A549 (cell line): ENCODE results near the gene ITPKB. TPM values are rescaled to one million over a fixed set of nuclear protein-coding genes. Genes with fewer than 3 reads are reported as not detected.

ENCODE experiments used
- ATAC-seq, 2 experiments: fragments of 200-7000 bp in 1 of 2; fragments of >200 bp in 1 of 2; cut with Nextera tagmentation in 1 of 2; cut with Tn5 transposase in 1 of 2; 3 replicates each; pipeline versions ENCODE4 v1.8.0 to v1.9.1; 2018 to 2020; ENCODE audit warnings: mild to moderate bottlenecking in 1 of 2, moderate library complexity in 1 of 2
- CTCF ChIA-PET: fragments of 300-600 bp; sonication (Branson Sonifier 250); formaldehyde crosslinking; extraction: SDS; loops from one replicate; lab custom pipeline; 2021; ENCODE audit warnings: antibody characterized with exemption, inconsistent platforms; lab: Yijun Ruan, JAX
- POLR2A ChIA-PET: fragments of 350-600 bp; formaldehyde crosslinking; extraction: SDS; loops from one replicate; lab custom pipeline; 2021; ENCODE audit warnings: antibody characterized with exemption, inconsistent platforms; lab: Yijun Ruan, JAX
- DNase-seq, 2 experiments: peaks; one replicate each; pipeline versions ENCODE4 v3.0.0 to v3.0.0-alpha.2; 2011 to 2016; ENCODE audit warnings: low read depth in 1 of 2, low spot score in 1 of 2
- FAIRE-seq: peaks from 2 replicates; lab custom pipeline; 2011; peaks lifted over from hg19 to GRCh38; lab: Jason Lieb, UNC
- H3K27ac ChIP-seq, 2 experiments: fragments of >200 bp; sonication (Bioruptor Twin); formaldehyde crosslinking; 3 replicates each; pipeline ENCODE4 v1.5.1; 2016 to 2017
- H3K4me1 ChIP-seq: fragments of >200 bp; sonication (Bioruptor Twin); formaldehyde crosslinking; 3 replicates; pipeline ENCODE4 v1.6.1; 2016
- H3K4me2 ChIP-seq: fragments of >200 bp; sonication (Bioruptor Twin); formaldehyde crosslinking; 3 replicates; pipeline ENCODE4 v1.6.1; 2016
- H3K4me3 ChIP-seq: fragments of >200 bp; sonication (Bioruptor Twin); formaldehyde crosslinking; 3 replicates; pipeline ENCODE4 v1.5.1; 2016
- H3K9me3 ChIP-seq: fragments of >200 bp; sonication (Bioruptor Twin); formaldehyde crosslinking; 3 replicates; pipeline ENCODE4 v1.6.1; 2016
- CBX2 ChIP-seq: fragments of 200-600 bp; sonication (generic); IDR thresholded peaks from 2 replicates; pipeline ENCODE4 v1.6.1; 2016; ENCODE audit warnings: low read depth, mild to moderate bottlenecking, borderline replicate concordance
- CBX8 ChIP-seq: fragments of 200-600 bp; sonication (generic); IDR thresholded peaks from 2 replicates; pipeline ENCODE4 v1.6.1; 2016
- CHD4 ChIP-seq: fragments of 200-600 bp; sonication (generic); IDR thresholded peaks from 2 replicates; pipeline ENCODE4 v1.6.1; 2016; ENCODE audit warnings: antibody characterized with exemption, mild to moderate bottlenecking, borderline replicate concordance
- CTCF ChIP-seq: fragments of >200 bp; sonication (Bioruptor Twin); formaldehyde crosslinking; IDR thresholded peaks from 3 replicates; pipeline ENCODE4 v1.5.1; 2016
- EHF ChIP-seq: fragments of 250-450 bp; sonication (Bioruptor Pico); IDR thresholded peaks from 2 replicates; pipeline ENCODE4 v1.5.0; 2020; ENCODE audit warnings: mild to moderate bottlenecking
- GATA3 ChIP-seq: IDR thresholded peaks from 2 replicates; pipeline ENCODE4 v1.6.1; 2012; ENCODE audit warnings: borderline replicate concordance
- HDAC2 ChIP-seq: fragments of 200-600 bp; sonication (generic); IDR thresholded peaks from 2 replicates; pipeline ENCODE4 v1.6.1; 2016
- HMGXB4 ChIP-seq: fragments of 250-450 bp; sonication (Bioruptor Pico); IDR thresholded peaks from 2 replicates; pipeline ENCODE4 v1.5.0; 2021; ENCODE audit warnings: mild to moderate bottlenecking, moderate library complexity, borderline replicate concordance
- HOXB5 ChIP-seq: fragments of 250-450 bp; sonication (Bioruptor Pico); IDR thresholded peaks from 2 replicates; pipeline ENCODE4 v1.5.0; 2020; ENCODE audit warnings: mild to moderate bottlenecking, moderate library complexity
- KDM5A ChIP-seq: fragments of 200-600 bp; sonication (generic); IDR thresholded peaks from 2 replicates; pipeline ENCODE4 v1.6.1; 2016; ENCODE audit warnings: antibody characterized with exemption, mild to moderate bottlenecking
- MAZ ChIP-seq: fragments of 150-350 bp; IDR thresholded peaks from 2 replicates; pipeline ENCODE4 v1.6.1; 2014; ENCODE audit warnings: antibody characterized with exemption, low read depth, low read length, borderline replicate concordance
- MYC ChIP-seq: IDR thresholded peaks from 2 replicates; pipeline ENCODE4 v1.6.1; 2012; ENCODE audit warnings: mild to moderate bottlenecking, inconsistent platforms, low read length, improper control_type of control experiment, borderline replicate concordance
- NFE2L2 ChIP-seq: fragments of 150-350 bp; conservative IDR thresholded peaks from 2 replicates; pipeline ENCODE4 v1.6.1; 2014; ENCODE audit warnings: low read length
- NR3C1 ChIP-seq: fragments of >200 bp; sonication (Bioruptor Twin); formaldehyde crosslinking; IDR thresholded peaks from 3 replicates; pipeline ENCODE4 v1.6.1; 2017
- PHF8 ChIP-seq: fragments of 200-600 bp; sonication (generic); IDR thresholded peaks from 2 replicates; pipeline ENCODE4 v1.6.1; 2016; ENCODE audit warnings: low read depth, mild to moderate bottlenecking, antibody characterized with exemption, moderate library complexity, borderline replicate concordance
- POLR2A ChIP-seq: IDR thresholded peaks from 2 replicates; pipeline ENCODE4 v1.6.1; 2012; ENCODE audit warnings: mild to moderate bottlenecking, low read length
- POLR2AphosphoS2 ChIP-seq: conservative IDR thresholded peaks from 2 replicates; pipeline ENCODE4 v1.6.1; 2012; ENCODE audit warnings: low read length, improper control_type of control experiment, inconsistent platforms
- RARB ChIP-seq: fragments of 250-450 bp; sonication (Bioruptor Pico); IDR thresholded peaks from 2 replicates; pipeline ENCODE4 v1.8.0; 2021; ENCODE audit warnings: mild to moderate bottlenecking, moderate library complexity
- SREBF2 ChIP-seq: fragments of 450-650 bp; IDR thresholded peaks from 2 replicates; pipeline ENCODE4 v1.6.1; 2014; ENCODE audit warnings: mild to moderate bottlenecking, moderate library complexity
- TP53 ChIP-seq: fragments of 250-450 bp; sonication (Bioruptor Pico); IDR thresholded peaks from 2 replicates; pipeline ENCODE4 v1.5.0; 2021; ENCODE audit warnings: mild to moderate bottlenecking, moderate library complexity
- ZFP36 ChIP-seq: fragments of 450-650 bp; IDR thresholded peaks from 2 replicates; pipeline ENCODE4 v1.6.1; 2014; ENCODE audit warnings: borderline replicate concordance; ENCODE audit not compliant: partially characterized antibody
- WGBS: methylation state at CpG from one replicate; pipeline ENCODE4 v1.1.6; 2017; ENCODE audit errors: missing lambda C conversion rate; 5-methylcytosine and 5-hydroxymethylcytosine counted together
- polyA plus RNA-seq, 4 experiments: library from polyadenylated mRNA; depleted of rRNA in 3 of 4; stranded (reverse); fragments of >200 nt; fragmentation: RNase III in 1 of 4; extraction: RNeasy Plus Mini Kit Qiagen cat#74134 plus additional on column Dnase treatment in 1 of 4; gene quantifications; 2 replicates in 3 of 4; 3 replicates in 1 of 4; pipeline ENCODE4 v1.2.3, GENCODE V29; 2011 to 2017
- TF ChIP-seq, protein P1 (sequence below): fragments of >200 bp; sonication (Bioruptor Twin); formaldehyde crosslinking; IDR thresholded peaks from 2 replicates; pipeline ENCODE4 v1.6.1; 2016
- TF ChIP-seq, protein P2 (sequence below): fragments of 200-600 bp; sonication (generic); IDR thresholded peaks from 2 replicates; pipeline ENCODE4 v1.6.1; 2016; ENCODE audit warnings: antibody characterized with exemption, mild to moderate bottlenecking, moderate library complexity
- TF ChIP-seq, protein P3 (sequence below): IDR thresholded peaks from 2 replicates; pipeline ENCODE4 v1.6.1; 2012; ENCODE audit warnings: low read depth, borderline replicate concordance
- TF ChIP-seq, protein P4 (sequence below): fragments of >200 bp; sonication (Bioruptor Twin); formaldehyde crosslinking; IDR thresholded peaks from 3 replicates; pipeline ENCODE4 v1.6.1; 2016

The ITPKB gene
- polyA plus RNA-seq, 2 of the 4 experiments (the other 2 are of a cell fraction) = 1.7 to 2.8 TPM

- no peak overlapping the region for H3K27ac ChIP-seq
- CTCF ChIA-PET = interaction anchor here (1.6 to 5.4 kb wide), 2 partner anchors 11 to 15 kb away, joined by 5 to 23 read pairs; no protein-coding TSS in a partner anchor
- FAIRE-seq (no peak), DNase-seq (no peak), ATAC-seq (no peak)
- no peaks in the 10 kb centered on the region for H3K4me1 ChIP-seq
- no peaks in the 10 kb centered on the region for H3K9me3 ChIP-seq
- no peak overlapping the region for H3K4me2 ChIP-seq
- TF ChIP-seq HDAC2 = no peak
- no peak for TF ChIP-seq MYC
- TF ChIP-seq CHD4 = no peak
- TF ChIP-seq KDM5A = no peak
- no peak for TF ChIP-seq SREBF2
- TF ChIP-seq, protein P1, sequence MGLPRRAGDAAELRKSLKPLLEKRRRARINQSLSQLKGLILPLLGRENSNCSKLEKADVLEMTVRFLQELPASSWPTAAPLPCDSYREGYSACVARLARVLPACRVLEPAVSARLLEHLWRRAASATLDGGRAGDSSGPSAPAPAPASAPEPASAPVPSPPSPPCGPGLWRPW = no peak
- TF ChIP-seq RARB = no peak
- TF ChIP-seq PHF8 = no peak
- no peak for TF ChIP-seq POLR2AphosphoS2
- no peak for TF ChIP-seq TP53 (CRISPR knock-in tag)
- TF ChIP-seq, protein P2, sequence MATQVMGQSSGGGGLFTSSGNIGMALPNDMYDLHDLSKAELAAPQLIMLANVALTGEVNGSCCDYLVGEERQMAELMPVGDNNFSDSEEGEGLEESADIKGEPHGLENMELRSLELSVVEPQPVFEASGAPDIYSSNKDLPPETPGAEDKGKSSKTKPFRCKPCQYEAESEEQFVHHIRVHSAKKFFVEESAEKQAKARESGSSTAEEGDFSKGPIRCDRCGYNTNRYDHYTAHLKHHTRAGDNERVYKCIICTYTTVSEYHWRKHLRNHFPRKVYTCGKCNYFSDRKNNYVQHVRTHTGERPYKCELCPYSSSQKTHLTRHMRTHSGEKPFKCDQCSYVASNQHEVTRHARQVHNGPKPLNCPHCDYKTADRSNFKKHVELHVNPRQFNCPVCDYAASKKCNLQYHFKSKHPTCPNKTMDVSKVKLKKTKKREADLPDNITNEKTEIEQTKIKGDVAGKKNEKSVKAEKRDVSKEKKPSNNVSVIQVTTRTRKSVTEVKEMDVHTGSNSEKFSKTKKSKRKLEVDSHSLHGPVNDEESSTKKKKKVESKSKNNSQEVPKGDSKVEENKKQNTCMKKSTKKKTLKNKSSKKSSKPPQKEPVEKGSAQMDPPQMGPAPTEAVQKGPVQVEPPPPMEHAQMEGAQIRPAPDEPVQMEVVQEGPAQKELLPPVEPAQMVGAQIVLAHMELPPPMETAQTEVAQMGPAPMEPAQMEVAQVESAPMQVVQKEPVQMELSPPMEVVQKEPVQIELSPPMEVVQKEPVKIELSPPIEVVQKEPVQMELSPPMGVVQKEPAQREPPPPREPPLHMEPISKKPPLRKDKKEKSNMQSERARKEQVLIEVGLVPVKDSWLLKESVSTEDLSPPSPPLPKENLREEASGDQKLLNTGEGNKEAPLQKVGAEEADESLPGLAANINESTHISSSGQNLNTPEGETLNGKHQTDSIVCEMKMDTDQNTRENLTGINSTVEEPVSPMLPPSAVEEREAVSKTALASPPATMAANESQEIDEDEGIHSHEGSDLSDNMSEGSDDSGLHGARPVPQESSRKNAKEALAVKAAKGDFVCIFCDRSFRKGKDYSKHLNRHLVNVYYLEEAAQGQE = no peak
- H3K4me3 ChIP-seq = no peak overlapping the region
- POLR2A ChIA-PET = no interaction called here
- WGBS = 53% methylated on average over 8 of the region's 8 CpGs
Measured at GRCh38 chr1:226611301-226611700, 127.8 kb downstream of the ITPKB start.

DNA sequence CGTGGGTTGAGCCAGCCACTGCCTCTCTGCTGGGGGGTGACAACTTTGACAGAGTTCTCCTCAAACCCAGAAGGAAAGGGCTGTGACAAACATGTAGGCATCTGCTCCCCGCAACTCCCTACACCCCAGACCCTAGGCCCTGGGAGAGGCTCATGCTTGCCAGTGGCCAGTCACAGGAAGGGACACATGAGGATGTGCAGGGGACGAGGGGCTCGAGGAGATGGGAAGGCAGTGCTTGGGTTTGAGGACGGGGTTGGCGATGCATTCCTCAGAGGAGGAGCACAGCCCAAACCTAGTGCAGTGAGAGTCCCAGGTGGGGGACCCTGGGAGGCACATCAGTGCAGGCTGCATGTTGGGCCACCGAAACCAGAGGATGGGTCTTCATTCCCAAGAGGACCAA, 128.4 kb downstream of the ITPKB start:
- 42% methylated on average over 7 of the region's 7 CpGs for WGBS
- CTCF ChIA-PET = interaction anchor here (1.0 to 5.4 kb wide), 5 partner anchors 10 to 294 kb away, joined by 3 to 23 read pairs (median 5); no protein-coding TSS in a partner anchor
- ATAC-seq = no peak

More for the DNA sequence above, 128.4 kb downstream of the ITPKB start:
- Histone ChIP-seq H3K4me1 (no peaks in the 10 kb centered on the region), H3K9me3 (no peaks in the 10 kb centered on the region), H3K4me3 (no peak overlapping the region), H3K4me2 (no peak overlapping the region), H3K27ac (no peak overlapping the region)
- DNase-seq (no peak), FAIRE-seq (no peak)
- TF ChIP-seq CBX2 = no peak
- TF ChIP-seq TP53 (CRISPR knock-in tag) = no peak
- TF ChIP-seq NR3C1 = no peak
- TF ChIP-seq, protein P3, sequence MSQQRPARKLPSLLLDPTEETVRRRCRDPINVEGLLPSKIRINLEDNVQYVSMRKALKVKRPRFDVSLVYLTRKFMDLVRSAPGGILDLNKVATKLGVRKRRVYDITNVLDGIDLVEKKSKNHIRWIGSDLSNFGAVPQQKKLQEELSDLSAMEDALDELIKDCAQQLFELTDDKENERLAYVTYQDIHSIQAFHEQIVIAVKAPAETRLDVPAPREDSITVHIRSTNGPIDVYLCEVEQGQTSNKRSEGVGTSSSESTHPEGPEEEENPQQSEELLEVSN = no peak
- no peak for TF ChIP-seq HOXB5 (CRISPR knock-in tag)
- no peak for TF ChIP-seq ZFP36
- no peak for TF ChIP-seq CBX8
- TF ChIP-seq, protein P1 = no peak
- no peak for TF ChIP-seq MAZ
- no peak for TF ChIP-seq EHF (CRISPR knock-in tag)
- TF ChIP-seq GATA3 = no peak
- TF ChIP-seq, protein P4, sequence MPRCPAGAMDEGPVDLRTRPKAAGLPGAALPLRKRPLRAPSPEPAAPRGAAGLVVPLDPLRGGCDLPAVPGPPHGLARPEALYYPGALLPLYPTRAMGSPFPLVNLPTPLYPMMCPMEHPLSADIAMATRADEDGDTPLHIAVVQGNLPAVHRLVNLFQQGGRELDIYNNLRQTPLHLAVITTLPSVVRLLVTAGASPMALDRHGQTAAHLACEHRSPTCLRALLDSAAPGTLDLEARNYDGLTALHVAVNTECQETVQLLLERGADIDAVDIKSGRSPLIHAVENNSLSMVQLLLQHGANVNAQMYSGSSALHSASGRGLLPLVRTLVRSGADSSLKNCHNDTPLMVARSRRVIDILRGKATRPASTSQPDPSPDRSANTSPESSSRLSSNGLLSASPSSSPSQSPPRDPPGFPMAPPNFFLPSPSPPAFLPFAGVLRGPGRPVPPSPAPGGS = no peak
- TF ChIP-seq HMGXB4 = no peak
- TF ChIP-seq POLR2A = no peak
- TF ChIP-seq CTCF = no peak
- TF ChIP-seq KDM5A = no peak
- TF ChIP-seq SREBF2 = no peak
- TF ChIP-seq NFE2L2 = no peak
- POLR2A ChIA-PET = no interaction called here
